ENCODE data around the gene ACSF2. TPM values are rescaled to one million over a fixed set of nuclear protein-coding genes. Genes with fewer than 3 reads are reported as not detected.

ACSF2 gene
- total RNA-seq, 5 donors from 2014 or later (not counting 1 experiment from before 2014, with no cell fraction given): 17.7 to 26.4 (median 21.3) TPM

GRCh38 chr17:50495217-50495823, 69.3 kb downstream of the ACSF2 start:
- H3K27me3 Mint-ChIP-seq: peaks cover 0 to 2% of the 10 kb centered on the region in 2 donors
- Histone ChIP-seq H3K27me3 (replicated peaks in 1 of 2; ENCODE audit: control insufficient read depth in 2 of 2, extremely low read depth in 1 of 2, insufficient read depth in 2 of 2, low read length in 1 of 2) (peaks cover 0 to 11% of the 10 kb centered on the region in 2 experiments), H3K27ac (ENCODE audit: low read length) (no peak overlapping the region), H3K4me3 (ENCODE audit: control insufficient read depth in 1 of 2, extremely low read depth in 1 of 2, low read length in 1 of 2) (no peak overlapping the region), H3K9me3 (no peaks in the 10 kb centered on the region), H3K4me1 (ENCODE audit: control insufficient read depth in 1 of 2, extremely low read depth in 1 of 2, insufficient read depth in 2 of 2, low read length in 2 of 2) (no peaks in the 10 kb centered on the region), H3K36me3 (ENCODE audit: control insufficient read depth in 2 of 2, extremely low read depth in 1 of 2, insufficient read depth in 1 of 2, low read length in 1 of 2) (no peaks in the 10 kb centered on the region)
- ChIA-PET CTCF (interaction anchor here in 1 of 2 donors (0.7 kb wide), 1 partner anchor 27 kb away, joined by 3 read pairs; no protein-coding TSS in a partner anchor), POLR2A (interaction anchor here (0.5 to 0.7 kb wide), 2 partner anchors 8 to 410 kb away, joined by 5 to 6 read pairs; no protein-coding TSS in a partner anchor)
- H3K36me3 Mint-ChIP-seq: no peaks in the 10 kb centered on the region
- H3K4me3 Mint-ChIP-seq: no peak overlapping the region
- DNase-seq (no peak), ATAC-seq (replicated peaks in 1 of 4) (no peak)
- WGBS (ENCODE audit: insufficient coverage): no CpG with 5 or more reads among the region's 8 CpGs
- no peak overlapping the region for H3K27ac Mint-ChIP-seq
- H3K4me1 Mint-ChIP-seq: no peaks in the 10 kb centered on the region
- no peaks in the 10 kb centered on the region for H3K9me3 Mint-ChIP-seq

GRCh38 chr17:50495918-50496317, 69.9 kb downstream of the ACSF2 start:
- ATAC-seq (replicated peaks in 1 of 4) (no peak), DNase-seq (no peak)
- H3K4me1 Mint-ChIP-seq: no peaks in the 10 kb centered on the region
- H3K4me3 Mint-ChIP-seq: no peak overlapping the region
- no peaks in the 10 kb centered on the region for H3K36me3 ChIP-seq (ENCODE audit: control insufficient read depth in 2 of 2, extremely low read depth in 1 of 2, insufficient read depth in 1 of 2, low read length in 1 of 2)
- ChIA-PET POLR2A (no interaction called here), CTCF (interaction anchor here in 1 of 2 donors (0.7 kb wide), 1 partner anchor 28 kb away, joined by 3 read pairs; no protein-coding TSS in a partner anchor)
- H3K4me3 ChIP-seq (ENCODE audit: control insufficient read depth in 1 of 2, extremely low read depth in 1 of 2, low read length in 1 of 2): no peak overlapping the region
- H3K27ac ChIP-seq (ENCODE audit: low read length): no peak overlapping the region
- no peaks in the 10 kb centered on the region for H3K36me3 Mint-ChIP-seq
- no peak overlapping the region for H3K27ac Mint-ChIP-seq
- no peaks in the 10 kb centered on the region for H3K9me3 ChIP-seq
- H3K9me3 Mint-ChIP-seq: no peaks in the 10 kb centered on the region
- H3K4me1 ChIP-seq (ENCODE audit: control insufficient read depth in 1 of 2, extremely low read depth in 1 of 2, insufficient read depth in 2 of 2, low read length in 2 of 2): no peaks in the 10 kb centered on the region
- H3K27me3 Mint-ChIP-seq: peaks cover 0 to 2% of the 10 kb centered on the region in 2 donors
- H3K27me3 ChIP-seq (replicated peaks in 1 of 2; ENCODE audit: control insufficient read depth in 2 of 2, extremely low read depth in 1 of 2, insufficient read depth in 2 of 2, low read length in 1 of 2): peaks cover 0 to 11% of the 10 kb centered on the region in 2 experiments
- no CpG with 5 or more reads among the region's 8 CpGs for WGBS (ENCODE audit: insufficient coverage)

- no peaks in the 10 kb centered on the region for H3K36me3 Mint-ChIP-seq
- H3K36me3 ChIP-seq (ENCODE audit: control insufficient read depth in 2 of 2, extremely low read depth in 1 of 2, insufficient read depth in 1 of 2, low read length in 1 of 2): no peaks in the 10 kb centered on the region
- WGBS (ENCODE audit: insufficient coverage): 68% methylated on average over 5 of the region's 7 CpGs
- no peaks in the 10 kb centered on the region for H3K9me3 ChIP-seq
- ATAC-seq (replicated peaks in 1 of 4): no peak
- H3K9me3 Mint-ChIP-seq: no peaks in the 10 kb centered on the region
- H3K27ac ChIP-seq (ENCODE audit: low read length): no peak overlapping the region
- CTCF ChIA-PET: no interaction called here
- peaks cover 0 to 2% of the 10 kb centered on the region in 2 donors for H3K27me3 Mint-ChIP-seq
- H3K4me3 ChIP-seq (ENCODE audit: control insufficient read depth in 1 of 2, extremely low read depth in 1 of 2, low read length in 1 of 2): no peak overlapping the region
- DNase-seq: no peak
- POLR2A ChIA-PET: no interaction called here
- no peaks in the 10 kb centered on the region for H3K4me1 ChIP-seq (ENCODE audit: control insufficient read depth in 1 of 2, extremely low read depth in 1 of 2, insufficient read depth in 2 of 2, low read length in 2 of 2)
- H3K27ac Mint-ChIP-seq: no peak overlapping the region
- H3K4me3 Mint-ChIP-seq: no peak overlapping the region
- H3K4me1 Mint-ChIP-seq: no peaks in the 10 kb centered on the region
- H3K27me3 ChIP-seq (replicated peaks in 1 of 2; ENCODE audit: control insufficient read depth in 2 of 2, extremely low read depth in 1 of 2, insufficient read depth in 2 of 2, low read length in 1 of 2): peaks cover 0 to 15% of the 10 kb centered on the region in 2 experiments
These were observed 72.2 kb downstream of the ACSF2 start for GRCh38 chr17:50498021-50498874.

GRCh38 chr17:50499270-50499669, 73.3 kb downstream of the ACSF2 start:
- POLR2A ChIA-PET: no interaction called here
- H3K27me3 Mint-ChIP-seq: peaks cover 0 to 2% of the 10 kb centered on the region in 2 donors
- CTCF ChIA-PET: no interaction called here

GRCh38 chr17:50499721-50500120, 73.7 kb downstream of the ACSF2 start:
- DNase-seq (no peak), ATAC-seq (replicated peaks in 1 of 4) (no peak)
- Mint-ChIP-seq H3K27me3 (peaks cover 0 to 2% of the 10 kb centered on the region in 2 donors), H3K4me3 (no peak overlapping the region), H3K36me3 (no peaks in the 10 kb centered on the region), H3K27ac (no peak overlapping the region), H3K9me3 (no peaks in the 10 kb centered on the region), H3K4me1 (peaks cover 2 to 10% (median 8%) of the 10 kb centered on the region in 3 donors)
- ChIA-PET CTCF (interaction anchor here in 1 of 2 donors (0.7 kb wide), 1 partner anchor 21 kb away, joined by 3 read pairs; no protein-coding TSS in a partner anchor), POLR2A (no interaction called here)
- Histone ChIP-seq H3K27ac (ENCODE audit: low read length) (no peak overlapping the region), H3K36me3 (ENCODE audit: control insufficient read depth in 2 of 2, extremely low read depth in 1 of 2, insufficient read depth in 1 of 2, low read length in 1 of 2) (no peaks in the 10 kb centered on the region), H3K9me3 (no peaks in the 10 kb centered on the region), H3K4me3 (ENCODE audit: control insufficient read depth in 1 of 2, extremely low read depth in 1 of 2, low read length in 1 of 2) (no peak overlapping the region), H3K27me3 (replicated peaks in 1 of 2; ENCODE audit: control insufficient read depth in 2 of 2, extremely low read depth in 1 of 2, insufficient read depth in 2 of 2, low read length in 1 of 2) (peaks cover 0 to 15% of the 10 kb centered on the region in 2 experiments), H3K4me1 (ENCODE audit: control insufficient read depth in 1 of 2, extremely low read depth in 1 of 2, insufficient read depth in 2 of 2, low read length in 2 of 2) (peaks cover 0 to 4% of the 10 kb centered on the region in 2 experiments)
- 100% methylated on average over 2 of the region's 2 CpGs for WGBS (ENCODE audit: insufficient coverage)

More at GRCh38 chr17:50499270-50499669, 73.3 kb downstream of the ACSF2 start:
- Histone ChIP-seq H3K4me3 (ENCODE audit: control insufficient read depth in 1 of 2, extremely low read depth in 1 of 2, low read length in 1 of 2) (no peak overlapping the region), H3K4me1 (ENCODE audit: control insufficient read depth in 1 of 2, extremely low read depth in 1 of 2, insufficient read depth in 2 of 2, low read length in 2 of 2) (peaks cover 0 to 2% of the 10 kb centered on the region in 2 experiments), H3K9me3 (no peaks in the 10 kb centered on the region), H3K36me3 (ENCODE audit: control insufficient read depth in 2 of 2, extremely low read depth in 1 of 2, insufficient read depth in 1 of 2, low read length in 1 of 2) (no peaks in the 10 kb centered on the region), H3K27ac (ENCODE audit: low read length) (no peak overlapping the region), H3K27me3 (replicated peaks in 1 of 2; ENCODE audit: control insufficient read depth in 2 of 2, extremely low read depth in 1 of 2, insufficient read depth in 2 of 2, low read length in 1 of 2) (peaks cover 0 to 15% of the 10 kb centered on the region in 2 experiments)
- Mint-ChIP-seq H3K4me3 (no peak overlapping the region), H3K36me3 (no peaks in the 10 kb centered on the region), H3K9me3 (no peaks in the 10 kb centered on the region), H3K27ac (no peak overlapping the region), H3K4me1 (peaks cover 0 to 8% (median 7%) of the 10 kb centered on the region in 3 donors)
- ATAC-seq (replicated peaks in 1 of 4) (no peak), DNase-seq (no peak)

- DNase-seq (peak in 6 of 35 experiments; percentile 16 to 45 (median 20)), ATAC-seq (replicated peaks in 1 of 4) (no peak)
- H3K4me1 Mint-ChIP-seq: peaks cover 4 to 14% (median 8%) of the 10 kb centered on the region in 3 donors
- peaks cover 0 to 4% of the 10 kb centered on the region in 2 experiments for H3K4me1 ChIP-seq (ENCODE audit: control insufficient read depth in 1 of 2, extremely low read depth in 1 of 2, insufficient read depth in 2 of 2, low read length in 2 of 2)
- no peaks in the 10 kb centered on the region for H3K36me3 ChIP-seq (ENCODE audit: control insufficient read depth in 2 of 2, extremely low read depth in 1 of 2, insufficient read depth in 1 of 2, low read length in 1 of 2)
- CTCF ChIA-PET: interaction anchor here (0.6 to 1.0 kb wide), 6 partner anchors 32 to 387 kb away, joined by 3 read pairs; partner anchors contain the start of gene CHAD (in 1 of the 2)
- no peak overlapping the region for H3K27ac ChIP-seq (ENCODE audit: low read length)
- no peak overlapping the region for H3K4me3 ChIP-seq (ENCODE audit: control insufficient read depth in 1 of 2, extremely low read depth in 1 of 2, low read length in 1 of 2)
- H3K9me3 Mint-ChIP-seq: no peaks in the 10 kb centered on the region
- peaks cover 0 to 2% of the 10 kb centered on the region in 2 donors for H3K27me3 Mint-ChIP-seq
- 29% methylated on average over 2 of the region's 5 CpGs for WGBS (ENCODE audit: insufficient coverage)
- H3K27ac Mint-ChIP-seq: no peak overlapping the region
- peaks cover 0 to 4% of the 10 kb centered on the region in 2 experiments for H3K27me3 ChIP-seq (replicated peaks in 1 of 2; ENCODE audit: control insufficient read depth in 2 of 2, extremely low read depth in 1 of 2, insufficient read depth in 2 of 2, low read length in 1 of 2)
- H3K9me3 ChIP-seq: no peaks in the 10 kb centered on the region
- H3K4me3 Mint-ChIP-seq: no peak overlapping the region
- H3K36me3 Mint-ChIP-seq: no peaks in the 10 kb centered on the region
- POLR2A ChIA-PET: no interaction called here
These were observed 75.0 kb downstream of the ACSF2 start for GRCh38 chr17:50501054-50501453.

Data from T-cell (primary cell).